ENCODE data around the gene SCN4B. TPM values are rescaled to one million over a fixed set of nuclear protein-coding genes. Genes with fewer than 3 reads are reported as not detected.

Gene SCN4B
- total and polyA plus RNA-seq, 10 of the 15 experiments (the other 5 are each of a cell fraction or from before 2014, with no cell fraction given), result 0.01 to 0.49 (median 0.04) TPM; not detected in 5

GRCh38 chr11:118167253-118167652, 14.6 kb upstream of the SCN4B start:
- H2AFZ ChIP-seq (ENCODE audit: control insufficient read depth, low read depth, low read length), result no peak overlapping the region
- ChIA-PET SMC1A (ENCODE audit: uncharacterized antibody, unreplicated experiment) (interaction anchor here (1.2 kb wide), 1 partner anchor 18 kb away, joined by 3 read pairs; no protein-coding TSS in a partner anchor), RAD21 (ENCODE audit: unreplicated experiment) (interaction anchor here (0.8 to 1.1 kb wide), 2 partner anchors 23 to 31 kb away, joined by 3 read pairs; no protein-coding TSS in a partner anchor), POLR2A (no interaction called here), CTCF (interaction anchor here (0.9 to 1.3 kb wide), 3 partner anchors 10 to 360 kb away, joined by 3 read pairs; no protein-coding TSS in a partner anchor)
- H3K27ac ChIP-seq (ENCODE audit: control insufficient read depth, insufficient read depth), result no peak overlapping the region
- ATAC-seq (no peak), DNase-seq (ENCODE audit: low read depth, low spot score) (no peak), FAIRE-seq (no peak)
- peaks cover 1 to 3% of the 10 kb centered on the region in 2 experiments; a peak in 3 of 4 replicates for H3K27me3 ChIP-seq (replicated peaks in 1 of 2; ENCODE audit: control insufficient read depth in 2 of 2, insufficient read depth in 2 of 2, low read length in 1 of 2)
- 0% methylated on average over 2 of the region's 2 CpGs for WGBS (ENCODE audit: insufficient coverage, insufficient replicate concordance, low lambda C conversion rate, missing lambda C conversion rate)
- H3K4me1 ChIP-seq (ENCODE audit: control insufficient read depth, insufficient read depth, low read length), result no peaks in the 10 kb centered on the region
- H3K4me3 ChIP-seq, result no peak overlapping the region
- no peaks in the 10 kb centered on the region for H3K9me3 ChIP-seq (replicated peaks; ENCODE audit: control insufficient read depth, insufficient read depth, low read length)
- in situ Hi-C loops (cut with MboI) (no loop called here), intact Hi-C loops (cut with micrococcal nuclease; ENCODE audit: unreplicated experiment) (no loop called here)
- no peak overlapping the region for H3K4me2 ChIP-seq (ENCODE audit: control insufficient read depth, insufficient read depth)
- no peaks in the 10 kb centered on the region for H3K79me2 ChIP-seq (ENCODE audit: control insufficient read depth, insufficient read depth, low read length)
- H4K20me1 ChIP-seq (ENCODE audit: control insufficient read depth, insufficient read depth), result no peaks in the 10 kb centered on the region
- BruUV-seq (replicated peaks), result no TSS peak
- H3K9ac ChIP-seq (ENCODE audit: control insufficient read depth, insufficient read depth, low read length), result no peak overlapping the region
- no peaks in the 10 kb centered on the region for H3K36me3 ChIP-seq (ENCODE audit: control insufficient read depth in 2 of 2, insufficient read depth in 2 of 2, low read length in 1 of 2)
- TF ChIP-seq ZNF384 (IDR thresholded peaks at IDR 0.05; ENCODE audit: borderline replicate concordance, low read depth, low read length) (no peak), RELA (IDR thresholded peaks at IDR 0.05; ENCODE audit: borderline replicate concordance, partially characterized antibody) (no peak), SIN3A (IDR thresholded peaks at IDR 0.05; ENCODE audit: low read depth, low read length) (no peak), E4F1 (IDR thresholded peaks at IDR 0.05; ENCODE audit: borderline replicate concordance, partially characterized antibody) (no peak), ZNF592 (IDR thresholded peaks at IDR 0.05) (no peak), ZBTB33 (IDR thresholded peaks at IDR 0.05) (no peak), YY1 (IDR thresholded peaks at IDR 0.05; ENCODE audit: low read depth, low read length) (no peak), PAX8 (IDR thresholded peaks at IDR 0.05) (no peak), IRF3 (IDR thresholded peaks at IDR 0.05) (no peak), IRF4 (IDR thresholded peaks at IDR 0.05; ENCODE audit: low read depth, low read length) (no peak), ESRRA (IDR thresholded peaks at IDR 0.05; ENCODE audit: low read length) (no peak)

Data from GM12878 (cell line).